ENCODE measurements around the gene SIPA1L3. TPM values are rescaled to one million over a fixed set of nuclear protein-coding genes. Genes with fewer than 3 reads are reported as not detected.

The SIPA1L3 gene
- total and polyA plus RNA-seq, 2 experiments from 2014 or later: 15.7 to 54.1 TPM

- Mint-ChIP-seq H3K27ac (no peak overlapping the region), H3K36me3 (ENCODE audit: low read depth) (peaks cover 7% of the 10 kb centered on the region), H3K4me3 (no peak overlapping the region), H3K9me3 (peaks cover 7% of the 10 kb centered on the region; the same call in 2 of the 3 replicates), H3K4me1 (peaks cover 6% of the 10 kb centered on the region; the same call in 1 of the 3 replicates), H3K27me3 (ENCODE audit: insufficient read depth, low read depth, poor library complexity) (peaks cover 3% of the 10 kb centered on the region)
- ATAC-seq (no peak), DNase-seq (ENCODE audit: low spot score) (no peak)
- no peaks in the 10 kb centered on the region for H3F3A ChIP-seq (replicated peaks; ENCODE audit: low read depth)
- no peaks in the 10 kb centered on the region for H3K27me3 ChIP-seq (ENCODE audit: insufficient read depth)
- H3K79me2 ChIP-seq (replicated peaks; ENCODE audit: insufficient read depth): peaks cover 89% of the 10 kb centered on the region
- H3K9me2 ChIP-seq (ENCODE audit: insufficient read depth): no peaks in the 10 kb centered on the region
- no peaks in the 10 kb centered on the region for H3K4me1 ChIP-seq (ENCODE audit: insufficient read depth)
- TF ChIP-seq ZNF114 (CRISPR knock-in tag; IDR thresholded peaks at IDR 0.05): no peak
- TF ChIP-seq NANOG (IDR thresholded peaks at IDR 0.05; ENCODE audit: borderline replicate concordance): no peak
- TF ChIP-seq, protein P1, sequence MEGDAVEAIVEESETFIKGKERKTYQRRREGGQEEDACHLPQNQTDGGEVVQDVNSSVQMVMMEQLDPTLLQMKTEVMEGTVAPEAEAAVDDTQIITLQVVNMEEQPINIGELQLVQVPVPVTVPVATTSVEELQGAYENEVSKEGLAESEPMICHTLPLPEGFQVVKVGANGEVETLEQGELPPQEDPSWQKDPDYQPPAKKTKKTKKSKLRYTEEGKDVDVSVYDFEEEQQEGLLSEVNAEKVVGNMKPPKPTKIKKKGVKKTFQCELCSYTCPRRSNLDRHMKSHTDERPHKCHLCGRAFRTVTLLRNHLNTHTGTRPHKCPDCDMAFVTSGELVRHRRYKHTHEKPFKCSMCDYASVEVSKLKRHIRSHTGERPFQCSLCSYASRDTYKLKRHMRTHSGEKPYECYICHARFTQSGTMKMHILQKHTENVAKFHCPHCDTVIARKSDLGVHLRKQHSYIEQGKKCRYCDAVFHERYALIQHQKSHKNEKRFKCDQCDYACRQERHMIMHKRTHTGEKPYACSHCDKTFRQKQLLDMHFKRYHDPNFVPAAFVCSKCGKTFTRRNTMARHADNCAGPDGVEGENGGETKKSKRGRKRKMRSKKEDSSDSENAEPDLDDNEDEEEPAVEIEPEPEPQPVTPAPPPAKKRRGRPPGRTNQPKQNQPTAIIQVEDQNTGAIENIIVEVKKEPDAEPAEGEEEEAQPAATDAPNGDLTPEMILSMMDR (conservative IDR thresholded peaks at IDR 0.05; ENCODE audit: low read depth in 2 of 2): no peak
- TF ChIP-seq, protein P2, sequence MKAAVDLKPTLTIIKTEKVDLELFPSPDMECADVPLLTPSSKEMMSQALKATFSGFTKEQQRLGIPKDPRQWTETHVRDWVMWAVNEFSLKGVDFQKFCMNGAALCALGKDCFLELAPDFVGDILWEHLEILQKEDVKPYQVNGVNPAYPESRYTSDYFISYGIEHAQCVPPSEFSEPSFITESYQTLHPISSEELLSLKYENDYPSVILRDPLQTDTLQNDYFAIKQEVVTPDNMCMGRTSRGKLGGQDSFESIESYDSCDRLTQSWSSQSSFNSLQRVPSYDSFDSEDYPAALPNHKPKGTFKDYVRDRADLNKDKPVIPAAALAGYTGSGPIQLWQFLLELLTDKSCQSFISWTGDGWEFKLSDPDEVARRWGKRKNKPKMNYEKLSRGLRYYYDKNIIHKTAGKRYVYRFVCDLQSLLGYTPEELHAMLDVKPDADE (IDR thresholded peaks at IDR 0.05): no peak
- TF ChIP-seq, protein P3, sequence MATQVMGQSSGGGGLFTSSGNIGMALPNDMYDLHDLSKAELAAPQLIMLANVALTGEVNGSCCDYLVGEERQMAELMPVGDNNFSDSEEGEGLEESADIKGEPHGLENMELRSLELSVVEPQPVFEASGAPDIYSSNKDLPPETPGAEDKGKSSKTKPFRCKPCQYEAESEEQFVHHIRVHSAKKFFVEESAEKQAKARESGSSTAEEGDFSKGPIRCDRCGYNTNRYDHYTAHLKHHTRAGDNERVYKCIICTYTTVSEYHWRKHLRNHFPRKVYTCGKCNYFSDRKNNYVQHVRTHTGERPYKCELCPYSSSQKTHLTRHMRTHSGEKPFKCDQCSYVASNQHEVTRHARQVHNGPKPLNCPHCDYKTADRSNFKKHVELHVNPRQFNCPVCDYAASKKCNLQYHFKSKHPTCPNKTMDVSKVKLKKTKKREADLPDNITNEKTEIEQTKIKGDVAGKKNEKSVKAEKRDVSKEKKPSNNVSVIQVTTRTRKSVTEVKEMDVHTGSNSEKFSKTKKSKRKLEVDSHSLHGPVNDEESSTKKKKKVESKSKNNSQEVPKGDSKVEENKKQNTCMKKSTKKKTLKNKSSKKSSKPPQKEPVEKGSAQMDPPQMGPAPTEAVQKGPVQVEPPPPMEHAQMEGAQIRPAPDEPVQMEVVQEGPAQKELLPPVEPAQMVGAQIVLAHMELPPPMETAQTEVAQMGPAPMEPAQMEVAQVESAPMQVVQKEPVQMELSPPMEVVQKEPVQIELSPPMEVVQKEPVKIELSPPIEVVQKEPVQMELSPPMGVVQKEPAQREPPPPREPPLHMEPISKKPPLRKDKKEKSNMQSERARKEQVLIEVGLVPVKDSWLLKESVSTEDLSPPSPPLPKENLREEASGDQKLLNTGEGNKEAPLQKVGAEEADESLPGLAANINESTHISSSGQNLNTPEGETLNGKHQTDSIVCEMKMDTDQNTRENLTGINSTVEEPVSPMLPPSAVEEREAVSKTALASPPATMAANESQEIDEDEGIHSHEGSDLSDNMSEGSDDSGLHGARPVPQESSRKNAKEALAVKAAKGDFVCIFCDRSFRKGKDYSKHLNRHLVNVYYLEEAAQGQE (IDR thresholded peaks at IDR 0.05; ENCODE audit: unreplicated experiment): no peak
- no peak for TF ChIP-seq CREB1 (CRISPR knock-in tag; IDR thresholded peaks at IDR 0.05; ENCODE audit: low read depth)
- TF ChIP-seq POLR2AphosphoS5 (IDR thresholded peaks at IDR 0.05; ENCODE audit: low read depth): no peak
- no peak for TF ChIP-seq ZNF331 (CRISPR knock-in tag; IDR thresholded peaks at IDR 0.05; ENCODE audit: low read depth)
- TF ChIP-seq EZH2 (IDR thresholded peaks at IDR 0.05; ENCODE audit: low read depth, unreplicated experiment): no peak
- TF ChIP-seq, protein P4, sequence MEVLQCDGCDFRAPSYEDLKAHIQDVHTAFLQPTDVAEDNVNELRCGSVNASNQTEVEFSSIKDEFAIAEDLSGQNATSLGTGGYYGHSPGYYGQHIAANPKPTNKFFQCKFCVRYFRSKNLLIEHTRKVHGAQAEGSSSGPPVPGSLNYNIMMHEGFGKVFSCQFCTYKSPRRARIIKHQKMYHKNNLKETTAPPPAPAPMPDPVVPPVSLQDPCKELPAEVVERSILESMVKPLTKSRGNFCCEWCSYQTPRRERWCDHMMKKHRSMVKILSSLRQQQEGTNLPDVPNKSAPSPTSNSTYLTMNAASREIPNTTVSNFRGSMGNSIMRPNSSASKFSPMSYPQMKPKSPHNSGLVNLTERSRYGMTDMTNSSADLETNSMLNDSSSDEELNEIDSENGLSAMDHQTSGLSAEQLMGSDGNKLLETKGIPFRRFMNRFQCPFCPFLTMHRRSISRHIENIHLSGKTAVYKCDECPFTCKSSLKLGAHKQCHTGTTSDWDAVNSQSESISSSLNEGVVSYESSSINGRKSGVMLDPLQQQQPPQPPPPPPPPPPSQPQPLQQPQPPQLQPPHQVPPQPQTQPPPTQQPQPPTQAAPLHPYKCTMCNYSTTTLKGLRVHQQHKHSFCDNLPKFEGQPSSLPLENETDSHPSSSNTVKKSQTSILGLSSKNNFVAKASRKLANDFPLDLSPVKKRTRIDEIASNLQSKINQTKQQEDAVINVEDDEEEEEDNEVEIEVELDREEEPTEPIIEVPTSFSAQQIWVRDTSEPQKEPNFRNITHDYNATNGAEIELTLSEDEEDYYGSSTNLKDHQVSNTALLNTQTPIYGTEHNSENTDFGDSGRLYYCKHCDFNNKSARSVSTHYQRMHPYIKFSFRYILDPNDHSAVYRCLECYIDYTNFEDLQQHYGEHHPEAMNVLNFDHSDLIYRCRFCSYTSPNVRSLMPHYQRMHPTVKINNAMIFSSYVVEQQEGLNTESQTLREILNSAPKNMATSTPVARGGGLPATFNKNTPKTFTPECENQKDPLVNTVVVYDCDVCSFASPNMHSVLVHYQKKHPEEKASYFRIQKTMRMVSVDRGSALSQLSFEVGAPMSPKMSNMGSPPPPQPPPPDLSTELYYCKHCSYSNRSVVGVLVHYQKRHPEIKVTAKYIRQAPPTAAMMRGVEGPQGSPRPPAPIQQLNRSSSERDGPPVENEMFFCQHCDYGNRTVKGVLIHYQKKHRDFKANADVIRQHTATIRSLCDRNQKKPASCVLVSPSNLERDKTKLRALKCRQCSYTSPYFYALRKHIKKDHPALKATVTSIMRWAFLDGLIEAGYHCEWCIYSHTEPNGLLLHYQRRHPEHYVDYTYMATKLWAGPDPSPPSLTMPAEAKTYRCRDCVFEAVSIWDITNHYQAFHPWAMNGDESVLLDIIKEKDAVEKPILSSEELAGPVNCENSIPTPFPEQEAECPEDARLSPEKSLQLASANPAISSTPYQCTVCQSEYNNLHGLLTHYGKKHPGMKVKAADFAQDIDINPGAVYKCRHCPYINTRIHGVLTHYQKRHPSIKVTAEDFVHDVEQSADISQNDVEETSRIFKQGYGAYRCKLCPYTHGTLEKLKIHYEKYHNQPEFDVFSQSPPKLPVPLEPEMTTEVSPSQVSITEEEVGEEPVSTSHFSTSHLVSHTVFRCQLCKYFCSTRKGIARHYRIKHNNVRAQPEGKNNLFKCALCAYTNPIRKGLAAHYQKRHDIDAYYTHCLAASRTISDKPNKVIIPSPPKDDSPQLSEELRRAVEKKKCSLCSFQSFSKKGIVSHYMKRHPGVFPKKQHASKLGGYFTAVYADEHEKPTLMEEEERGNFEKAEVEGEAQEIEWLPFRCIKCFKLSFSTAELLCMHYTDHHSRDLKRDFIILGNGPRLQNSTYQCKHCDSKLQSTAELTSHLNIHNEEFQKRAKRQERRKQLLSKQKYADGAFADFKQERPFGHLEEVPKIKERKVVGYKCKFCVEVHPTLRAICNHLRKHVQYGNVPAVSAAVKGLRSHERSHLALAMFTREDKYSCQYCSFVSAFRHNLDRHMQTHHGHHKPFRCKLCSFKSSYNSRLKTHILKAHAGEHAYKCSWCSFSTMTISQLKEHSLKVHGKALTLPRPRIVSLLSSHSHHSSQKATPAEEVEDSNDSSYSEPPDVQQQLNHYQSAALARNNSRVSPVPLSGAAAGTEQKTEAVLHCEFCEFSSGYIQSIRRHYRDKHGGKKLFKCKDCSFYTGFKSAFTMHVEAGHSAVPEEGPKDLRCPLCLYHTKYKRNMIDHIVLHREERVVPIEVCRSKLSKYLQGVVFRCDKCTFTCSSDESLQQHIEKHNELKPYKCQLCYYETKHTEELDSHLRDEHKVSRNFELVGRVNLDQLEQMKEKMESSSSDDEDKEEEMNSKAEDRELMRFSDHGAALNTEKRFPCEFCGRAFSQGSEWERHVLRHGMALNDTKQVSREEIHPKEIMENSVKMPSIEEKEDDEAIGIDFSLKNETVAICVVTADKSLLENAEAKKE (CRISPR knock-in tag; IDR thresholded peaks at IDR 0.05): no peak
- no peak for TF ChIP-seq STAT1 (IDR thresholded peaks at IDR 0.05; ENCODE audit: unreplicated experiment)
- no peaks in the 10 kb centered on the region for H4K20me1 ChIP-seq (replicated peaks; ENCODE audit: insufficient read depth)
- H3K4me2 ChIP-seq: no peak overlapping the region
- H2AFZ ChIP-seq: no peak overlapping the region
- no peak overlapping the region for H3K4me3 ChIP-seq
- no peak overlapping the region; the same call in 1 of the 2 replicates for H3K27ac ChIP-seq (ENCODE audit: low read depth)
- H3K36me3 ChIP-seq (ENCODE audit: insufficient read depth): no peaks in the 10 kb centered on the region
These were observed 52.7 kb downstream of the SIPA1L3 start for GRCh38 chr19:37959665-37960114.

Data from GM23338 (cell line).